HG03095 (cell line): ENCODE results near the gene ATRN.
"Not testable (repeated sequence)": the region's sequence is repeated elsewhere in the genome, so short reads cannot be mapped to it uniquely, and the experiment has no call there.

Source experiments
- ATAC-seq: cut with Tn5 transposase; IDR thresholded peaks from one replicate; pipeline ENCODE4 v1.9.1; 2021; ENCODE audit warnings: moderate library complexity; ENCODE audit not compliant: unreplicated experiment

The ATRN gene

GRCh38 chr20:3560578-3560977 lies 89.8 kb downstream of the ATRN start:
- ATAC-seq, result no peak

GRCh38 chr20:3563133-3563532 lies 92.3 kb downstream of the ATRN start:
- ATAC-seq, result no peak

- no peak for ATAC-seq
These were observed 92.8 kb downstream of the ATRN start for GRCh38 chr20:3563548-3564177.

- no peak for ATAC-seq
These were observed 95.0 kb downstream of the ATRN start for GRCh38 chr20:3565851-3566250.

DNA sequence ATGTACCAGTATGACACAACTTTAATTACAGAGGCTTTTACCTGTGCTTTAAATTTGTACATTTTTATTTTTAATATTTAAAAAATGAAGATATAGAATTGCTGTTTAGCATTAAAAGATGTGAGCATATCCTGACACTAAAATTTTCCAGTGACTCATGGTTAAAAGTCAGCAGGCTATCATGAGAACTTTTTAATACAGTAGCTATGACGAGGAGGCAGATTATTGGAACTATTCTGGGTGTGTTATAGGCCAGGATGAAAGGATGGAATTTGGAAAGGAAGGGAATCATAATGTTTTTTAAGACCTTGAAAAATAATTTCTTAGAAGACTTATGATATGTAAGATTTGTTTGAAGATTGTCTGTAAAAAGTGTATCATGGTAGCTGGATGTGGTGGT lies 101.3 kb downstream of the ATRN start:
- ATAC-seq, result no peak

- ATAC-seq, result no peak
These were observed 105.5 kb downstream of the ATRN start for GRCh38 chr20:3576363-3576762.

GRCh38 chr20:3577366-3577765 lies 106.5 kb downstream of the ATRN start:
- ATAC-seq, result no peak

- no peak for ATAC-seq
These were observed 109.6 kb downstream of the ATRN start for GRCh38 chr20:3580412-3580811.

GRCh38 chr20:3583765-3584164 lies 112.9 kb downstream of the ATRN start:
- ATAC-seq, result no peak

GRCh38 chr20:3586093-3586492 lies 115.3 kb downstream of the ATRN start:
- ATAC-seq, result no peak

- ATAC-seq, result no peak
These were observed 119.3 kb downstream of the ATRN start for GRCh38 chr20:3590164-3590563.

GRCh38 chr20:3592931-3593330 lies 122.1 kb downstream of the ATRN start:
- no peak for ATAC-seq

DNA sequence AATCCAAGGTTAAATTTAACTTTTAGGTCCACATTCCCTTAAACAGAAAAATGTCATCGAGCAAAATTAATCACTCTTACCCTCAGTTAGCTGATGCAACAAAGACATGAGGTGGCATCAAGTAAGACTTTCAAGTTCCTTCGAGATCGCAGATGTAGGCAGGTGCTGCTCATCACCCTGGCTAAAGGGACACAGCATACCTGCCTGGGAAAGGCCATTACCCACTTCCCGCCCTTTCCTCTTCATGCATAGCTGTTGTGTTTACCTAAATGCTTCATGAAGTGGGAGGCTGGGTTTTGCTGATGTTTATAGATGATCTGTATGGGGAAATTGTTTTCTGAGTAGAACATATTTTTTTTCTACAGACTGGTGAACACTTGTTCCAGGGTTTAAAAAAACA lies 124.7 kb downstream of the ATRN start:
- no peak for ATAC-seq

GRCh38 chr20:3603108-3603507 lies 132.3 kb downstream of the ATRN start:
- ATAC-seq, result no peak

DNA sequence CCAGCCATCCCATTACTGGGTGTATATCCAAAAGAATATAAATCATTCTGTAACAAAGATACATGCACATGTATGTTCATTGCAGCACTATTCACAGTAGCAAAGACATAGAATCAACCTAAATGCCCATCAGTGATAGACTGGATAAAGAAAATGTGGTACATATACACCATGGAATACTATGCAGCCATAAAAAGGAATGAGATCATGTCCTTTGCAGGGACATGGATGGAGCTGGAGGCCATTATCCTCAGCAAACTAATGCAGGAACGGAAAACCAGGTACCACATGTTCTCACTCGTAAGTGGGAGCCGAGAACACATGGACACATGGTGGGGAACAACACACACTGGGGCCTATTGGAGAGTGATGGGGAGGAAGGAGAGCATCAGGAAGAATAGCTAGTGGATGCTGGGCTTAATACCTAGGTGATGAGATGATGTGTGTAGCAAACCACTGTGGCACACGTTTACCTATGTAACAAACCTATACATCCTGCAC lies 134.6 kb downstream of the ATRN start:
- not testable (repeated sequence) for ATAC-seq

GRCh38 chr20:3606021-3606420 lies 135.2 kb downstream of the ATRN start:
- no peak for ATAC-seq

- ATAC-seq, result no peak
These were observed 141.1 kb downstream of the ATRN start for GRCh38 chr20:3611901-3612300.

DNA sequence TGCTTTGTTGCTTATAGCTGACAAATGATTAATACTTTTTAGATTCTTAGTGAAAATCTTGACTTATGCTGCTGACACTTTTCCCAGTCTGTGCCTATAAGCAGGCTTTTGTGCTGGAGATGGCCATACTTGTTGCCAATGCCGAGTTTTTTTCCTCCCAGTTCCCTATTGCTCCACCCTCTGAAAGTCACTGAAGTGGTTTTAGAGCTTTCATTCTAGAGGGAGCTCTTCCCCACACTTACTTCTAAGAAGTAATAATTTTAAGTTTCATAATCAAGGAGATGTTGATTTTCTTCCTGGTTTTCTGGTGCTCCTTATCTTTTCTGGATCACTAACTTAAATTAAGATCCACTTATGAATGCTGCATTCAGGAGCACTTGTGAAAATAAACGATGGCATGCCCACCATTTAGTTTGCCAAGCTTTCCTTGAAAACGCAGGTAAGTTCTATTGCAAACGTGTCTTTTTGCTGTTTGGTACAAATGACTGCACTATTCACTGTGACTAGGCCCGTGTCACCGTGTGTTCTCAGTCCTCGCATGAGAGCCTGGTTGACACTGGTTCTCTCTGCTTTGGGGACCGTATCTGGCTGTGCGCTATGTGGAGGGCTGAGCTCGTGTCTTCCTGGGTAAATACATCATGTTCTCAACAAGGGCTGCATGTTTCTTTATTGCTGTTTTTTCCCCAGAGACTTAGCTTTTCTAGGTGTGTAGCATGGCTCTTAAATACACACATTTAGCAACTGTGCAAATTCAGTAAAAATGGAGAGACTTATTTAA lies 142.2 kb downstream of the ATRN start:
- ATAC-seq, result no peak

GRCh38 chr20:3613821-3614440 lies 143.1 kb downstream of the ATRN start:
- no peak for ATAC-seq

- ATAC-seq, result no peak
These were observed 143.6 kb downstream of the ATRN start for GRCh38 chr20:3614466-3614865.

- ATAC-seq, result not testable (repeated sequence)
These were observed 144.5 kb downstream of the ATRN start for GRCh38 chr20:3615171-3615840.
